Ascending aorta (tissue), 2 donors: ENCODE data around the gene DYNC1LI2. TPM values are rescaled to one million over a fixed set of nuclear protein-coding genes. Genes with fewer than 3 reads are reported as not detected.

Experiments used
- DNase-seq, 2 donors: peaks; one replicate each; pipeline ENCODE4 v3.0.0-alpha.2; 2019; ENCODE audit warnings: low spot score in 2 of 2
- H3K27ac ChIP-seq, 2 donors: fragments of 200-600 bp; sonication (generic); one replicate each; pipeline ENCODE4 v1.5.1; 2016 to 2017; ENCODE audit warnings: mild to moderate bottlenecking in 1 of 2
- H3K27me3 ChIP-seq: fragments of 200-600 bp; sonication (generic); one replicate; pipeline ENCODE4 v1.5.1; 2017
- H3K36me3 ChIP-seq, 2 donors: fragments of 200-600 bp; sonication (generic); one replicate each; pipeline ENCODE4 v1.5.1; 2016
- H3K4me1 ChIP-seq, 2 donors: fragments of 200-600 bp; sonication (generic); one replicate each; pipeline ENCODE4 v1.5.1; 2016 to 2017; ENCODE audit warnings: mild to moderate bottlenecking in 1 of 2
- H3K4me3 ChIP-seq, 2 donors: fragments of 200-600 bp; sonication (generic); one replicate each; pipeline ENCODE4 v1.5.1; 2016 to 2017; ENCODE audit warnings: mild to moderate bottlenecking in 1 of 2
- H3K9me3 ChIP-seq, 2 donors: fragments of 200-600 bp; sonication (generic); one replicate each; pipeline ENCODE4 v1.5.1; 2016
- intact Hi-C: fragments of 100-400 bp; cut with DNase I; formaldehyde crosslinking; loops from one replicate; pipeline ENCODE4 v1.15.1; 2023
- total RNA-seq: library from RNA; depleted of rRNA; stranded (reverse); fragments of >200 nt; gene quantifications from one replicate; pipeline ENCODE4 v1.1.0, GENCODE V29; 2016
- TF ChIP-seq, protein P1 (sequence below), 3 experiments: fragments of 200-600 bp in 2 of 3; fragments of 450-650 bp in 1 of 3; sonication (generic) in 2 of 3; IDR thresholded peaks; one replicate each; pipeline ENCODE4 v1.5.1; 2016 to 2019; ENCODE audit warnings: antibody characterized with exemption in 3 of 3, mild to moderate bottlenecking in 1 of 3, moderate library complexity in 1 of 3

The DYNC1LI2 gene
- total RNA-seq, 1 donor from 2014 or later = 99.7 TPM

DNA sequence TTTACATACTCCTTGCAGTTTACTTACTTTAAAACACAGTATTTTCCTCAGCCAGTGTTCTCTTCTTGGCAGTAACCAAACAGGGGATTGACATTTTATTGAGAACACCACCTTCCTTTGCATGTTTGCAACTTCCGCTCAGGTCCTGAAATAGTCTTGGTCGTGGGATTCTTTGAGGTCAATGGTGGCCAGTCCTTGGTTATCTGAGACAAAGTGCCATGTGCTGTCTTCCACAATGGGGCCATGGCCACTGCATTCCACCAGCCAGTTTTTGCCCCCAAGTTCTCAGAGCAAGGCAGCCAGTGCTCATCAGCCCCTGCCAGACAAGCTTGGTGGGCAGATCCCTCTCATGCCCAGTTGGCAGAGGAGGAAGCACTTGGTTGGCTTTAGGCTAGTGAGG lies 77.7 kb downstream of the DYNC1LI2 start:
- intact Hi-C loops = no loop called here

More for the DNA sequence above, 77.7 kb downstream of the DYNC1LI2 start:
- Histone ChIP-seq H3K27me3 (no peaks in the 10 kb centered on the region), H3K4me3 (no peak overlapping the region), H3K36me3 (no peaks in the 10 kb centered on the region), H3K27ac (no peak overlapping the region), H3K4me1 (no peaks in the 10 kb centered on the region), H3K9me3 (no peaks in the 10 kb centered on the region)
- no peak for DNase-seq
- TF ChIP-seq, protein P1, sequence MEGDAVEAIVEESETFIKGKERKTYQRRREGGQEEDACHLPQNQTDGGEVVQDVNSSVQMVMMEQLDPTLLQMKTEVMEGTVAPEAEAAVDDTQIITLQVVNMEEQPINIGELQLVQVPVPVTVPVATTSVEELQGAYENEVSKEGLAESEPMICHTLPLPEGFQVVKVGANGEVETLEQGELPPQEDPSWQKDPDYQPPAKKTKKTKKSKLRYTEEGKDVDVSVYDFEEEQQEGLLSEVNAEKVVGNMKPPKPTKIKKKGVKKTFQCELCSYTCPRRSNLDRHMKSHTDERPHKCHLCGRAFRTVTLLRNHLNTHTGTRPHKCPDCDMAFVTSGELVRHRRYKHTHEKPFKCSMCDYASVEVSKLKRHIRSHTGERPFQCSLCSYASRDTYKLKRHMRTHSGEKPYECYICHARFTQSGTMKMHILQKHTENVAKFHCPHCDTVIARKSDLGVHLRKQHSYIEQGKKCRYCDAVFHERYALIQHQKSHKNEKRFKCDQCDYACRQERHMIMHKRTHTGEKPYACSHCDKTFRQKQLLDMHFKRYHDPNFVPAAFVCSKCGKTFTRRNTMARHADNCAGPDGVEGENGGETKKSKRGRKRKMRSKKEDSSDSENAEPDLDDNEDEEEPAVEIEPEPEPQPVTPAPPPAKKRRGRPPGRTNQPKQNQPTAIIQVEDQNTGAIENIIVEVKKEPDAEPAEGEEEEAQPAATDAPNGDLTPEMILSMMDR (IDR thresholded peaks at IDR 0.05) = no peak

Other genes starting within 250 kb of the DYNC1LI2 start
- gene TK2, start 201.5 kb downstream of the DYNC1LI2 start, total RNA-seq = 21.5 TPM
- gene CKLF, start 199.0 kb downstream of the DYNC1LI2 start, total RNA-seq = not detected
- gene CMTM1, start 185.2 kb downstream of the DYNC1LI2 start, total RNA-seq = not detected
- not detected for gene CMTM2, start 172.1 kb downstream of the DYNC1LI2 start, total RNA-seq
- gene CMTM3, start 146.9 kb downstream of the DYNC1LI2 start, total RNA-seq = 42.6 TPM
- 20.1 TPM for gene CMTM4, start 54.9 kb downstream of the DYNC1LI2 start, total RNA-seq
- not detected for gene TERB1, start 50.0 kb upstream of the DYNC1LI2 start, total RNA-seq
- 8.6 TPM for gene NAE1, start 79.4 kb upstream of the DYNC1LI2 start, total RNA-seq
- not detected for gene CA7, start 92.8 kb upstream of the DYNC1LI2 start, total RNA-seq
- 2.8 TPM for gene PDP2, start 128.9 kb upstream of the DYNC1LI2 start, total RNA-seq
- not detected for gene CDH16, start 167.3 kb upstream of the DYNC1LI2 start, total RNA-seq
- gene RRAD, start 173.9 kb upstream of the DYNC1LI2 start, total RNA-seq = 54.2 TPM
- 255 TPM for gene CIAO2B, start 182.8 kb upstream of the DYNC1LI2 start, total RNA-seq
- gene CES2, start 183.9 kb upstream of the DYNC1LI2 start, total RNA-seq = 40.0 TPM
- not detected for gene CES3, start 209.7 kb upstream of the DYNC1LI2 start, total RNA-seq
- gene CES4A, start 237.0 kb upstream of the DYNC1LI2 start, total RNA-seq = 0.11 TPM